Measurements from ENCODE around the gene DCANP1.

DNA sequence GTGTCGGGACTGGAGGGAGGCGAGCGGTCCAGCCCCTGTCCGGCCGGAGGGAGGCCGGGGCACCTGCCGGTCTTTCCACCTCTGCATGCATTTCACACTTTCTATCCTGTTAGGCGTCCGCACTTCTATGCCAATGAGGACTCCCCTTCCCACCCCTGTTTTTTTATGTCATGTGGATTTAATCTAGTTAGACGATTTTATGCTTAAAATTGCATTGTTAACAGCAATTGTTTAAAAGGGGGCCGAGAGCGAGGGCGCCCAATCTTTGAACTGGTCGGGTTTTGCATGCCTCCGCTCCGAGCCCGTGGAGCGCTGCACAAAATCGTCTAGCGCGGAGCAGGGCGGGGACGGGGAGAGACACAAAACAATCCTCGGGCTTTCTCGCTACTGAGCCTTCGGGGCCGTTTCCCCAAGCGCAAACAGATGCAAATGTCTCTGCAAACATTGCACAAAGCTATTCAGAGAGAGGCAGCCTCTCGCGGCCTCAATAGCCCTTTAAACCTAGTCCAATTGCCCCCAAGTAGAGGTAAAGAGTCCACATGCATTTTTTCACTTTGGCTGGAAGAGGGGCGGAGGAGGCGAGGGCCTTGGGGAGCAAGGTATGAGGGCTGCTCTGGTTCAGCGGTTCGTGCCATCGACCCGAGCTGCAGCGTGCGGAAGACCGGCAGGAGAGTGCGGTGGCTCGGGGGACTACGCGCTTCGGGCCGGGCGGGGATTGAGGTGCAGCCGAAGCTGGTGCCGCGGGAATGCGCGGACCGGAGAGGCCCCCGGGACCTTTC is 42.5 kb upstream of the DCANP1 start:
- TF ChIP-seq, protein P1, sequence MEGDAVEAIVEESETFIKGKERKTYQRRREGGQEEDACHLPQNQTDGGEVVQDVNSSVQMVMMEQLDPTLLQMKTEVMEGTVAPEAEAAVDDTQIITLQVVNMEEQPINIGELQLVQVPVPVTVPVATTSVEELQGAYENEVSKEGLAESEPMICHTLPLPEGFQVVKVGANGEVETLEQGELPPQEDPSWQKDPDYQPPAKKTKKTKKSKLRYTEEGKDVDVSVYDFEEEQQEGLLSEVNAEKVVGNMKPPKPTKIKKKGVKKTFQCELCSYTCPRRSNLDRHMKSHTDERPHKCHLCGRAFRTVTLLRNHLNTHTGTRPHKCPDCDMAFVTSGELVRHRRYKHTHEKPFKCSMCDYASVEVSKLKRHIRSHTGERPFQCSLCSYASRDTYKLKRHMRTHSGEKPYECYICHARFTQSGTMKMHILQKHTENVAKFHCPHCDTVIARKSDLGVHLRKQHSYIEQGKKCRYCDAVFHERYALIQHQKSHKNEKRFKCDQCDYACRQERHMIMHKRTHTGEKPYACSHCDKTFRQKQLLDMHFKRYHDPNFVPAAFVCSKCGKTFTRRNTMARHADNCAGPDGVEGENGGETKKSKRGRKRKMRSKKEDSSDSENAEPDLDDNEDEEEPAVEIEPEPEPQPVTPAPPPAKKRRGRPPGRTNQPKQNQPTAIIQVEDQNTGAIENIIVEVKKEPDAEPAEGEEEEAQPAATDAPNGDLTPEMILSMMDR (conservative IDR thresholded peaks at IDR 0.05; ENCODE audit: low read length): no peak
- TF ChIP-seq EZH2phosphoT487 (IDR thresholded peaks at IDR 0.05; ENCODE audit: borderline replicate concordance): no peak

Data from Loucy (cell line).